ENCODE measurements around the gene ZBTB7C.

DNA sequence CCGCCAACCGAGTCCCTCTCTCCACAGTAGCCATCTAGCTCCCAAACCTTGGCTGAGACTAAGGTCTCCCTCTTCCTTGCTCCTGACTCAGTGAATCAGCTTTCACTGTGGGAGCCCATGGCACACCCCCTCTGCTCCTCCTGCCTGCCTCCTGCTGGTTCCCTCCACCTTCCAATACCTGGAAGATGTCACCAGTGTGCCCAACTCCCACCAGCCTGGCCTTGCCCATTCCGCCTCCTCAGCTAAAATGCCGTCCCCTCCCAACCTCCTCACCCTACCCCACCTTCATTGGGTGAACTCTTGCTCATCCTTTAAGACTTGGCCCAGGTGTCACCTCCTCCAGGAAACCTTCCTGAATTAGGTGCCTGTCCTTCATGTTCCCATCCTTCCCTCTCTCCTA is 348.8 kb downstream of the ZBTB7C start:
- TF ChIP-seq, protein P1, sequence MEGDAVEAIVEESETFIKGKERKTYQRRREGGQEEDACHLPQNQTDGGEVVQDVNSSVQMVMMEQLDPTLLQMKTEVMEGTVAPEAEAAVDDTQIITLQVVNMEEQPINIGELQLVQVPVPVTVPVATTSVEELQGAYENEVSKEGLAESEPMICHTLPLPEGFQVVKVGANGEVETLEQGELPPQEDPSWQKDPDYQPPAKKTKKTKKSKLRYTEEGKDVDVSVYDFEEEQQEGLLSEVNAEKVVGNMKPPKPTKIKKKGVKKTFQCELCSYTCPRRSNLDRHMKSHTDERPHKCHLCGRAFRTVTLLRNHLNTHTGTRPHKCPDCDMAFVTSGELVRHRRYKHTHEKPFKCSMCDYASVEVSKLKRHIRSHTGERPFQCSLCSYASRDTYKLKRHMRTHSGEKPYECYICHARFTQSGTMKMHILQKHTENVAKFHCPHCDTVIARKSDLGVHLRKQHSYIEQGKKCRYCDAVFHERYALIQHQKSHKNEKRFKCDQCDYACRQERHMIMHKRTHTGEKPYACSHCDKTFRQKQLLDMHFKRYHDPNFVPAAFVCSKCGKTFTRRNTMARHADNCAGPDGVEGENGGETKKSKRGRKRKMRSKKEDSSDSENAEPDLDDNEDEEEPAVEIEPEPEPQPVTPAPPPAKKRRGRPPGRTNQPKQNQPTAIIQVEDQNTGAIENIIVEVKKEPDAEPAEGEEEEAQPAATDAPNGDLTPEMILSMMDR (conservative IDR thresholded peaks at IDR 0.05): no peak
- TF ChIP-seq ZFX (IDR thresholded peaks at IDR 0.05): no peak
